ENCODE data around the gene HTRA3.

The HTRA3 gene

GRCh38 chr4:8353158-8353669 is 83.7 kb downstream of the HTRA3 start:
- no peak for DNase-seq
- in situ Hi-C loops (cut with HindIII; ENCODE audit: low pct_ligation_motif_present, low pct_unique_long_range_greater_than_20kb, low sequenced_read_pairs) = no loop called here

- DNase-seq = no peak
Measured at GRCh38 chr4:8353912-8354453, 84.4 kb downstream of the HTRA3 start.

GRCh38 chr4:8355306-8355705 is 85.8 kb downstream of the HTRA3 start:
- DNase-seq = no peak

More at GRCh38 chr4:8353912-8354453, 84.4 kb downstream of the HTRA3 start:
- in situ Hi-C loops (cut with HindIII; ENCODE audit: low pct_ligation_motif_present, low pct_unique_long_range_greater_than_20kb, low sequenced_read_pairs) = no loop called here

GRCh38 chr4:8355864-8356565 is 86.5 kb downstream of the HTRA3 start:
- no peak for DNase-seq
- in situ Hi-C loops (cut with HindIII; ENCODE audit: low pct_ligation_motif_present, low pct_unique_long_range_greater_than_20kb, low sequenced_read_pairs) = no loop called here

More at GRCh38 chr4:8355306-8355705, 85.8 kb downstream of the HTRA3 start:
- in situ Hi-C loops (cut with HindIII; ENCODE audit: low pct_ligation_motif_present, low pct_unique_long_range_greater_than_20kb, low sequenced_read_pairs) = no loop called here
